Panc1 (cell line): Measurements from ENCODE around the gene GRK3.

Experiments
- CTCF ChIP-seq: fragments of 450-650 bp; IDR thresholded peaks from 2 replicates; pipeline ENCODE4 v1.5.1; 2017; ENCODE audit warnings: mild to moderate bottlenecking
- POLR2AphosphoS5 ChIP-seq: IDR thresholded peaks from 2 replicates; pipeline ENCODE4 v1.6.1; 2012; ENCODE audit warnings: mild to moderate bottlenecking, low read depth, low read length, moderate library complexity
- REST ChIP-seq, 2 experiments: IDR thresholded peaks; 2 replicates each; pipeline ENCODE4 v1.6.1; 2011 to 2012; ENCODE audit warnings: low read depth in 2 of 2, control low read depth in 1 of 2, low read length in 1 of 2, mild to moderate bottlenecking in 1 of 2, moderate library complexity in 1 of 2; ENCODE audit not compliant: insufficient read depth in 1 of 2
- SIN3A ChIP-seq: IDR thresholded peaks from 2 replicates; pipeline ENCODE4 v1.6.1; 2012; ENCODE audit warnings: low read depth, mild to moderate bottlenecking, low read length, moderate library complexity, borderline replicate concordance; ENCODE audit not compliant: insufficient read depth
- TCF7L2 ChIP-seq: IDR thresholded peaks from 2 replicates; pipeline ENCODE4 v1.6.1; 2011; ENCODE audit warnings: mild to moderate bottlenecking, low read depth, low read length, inconsistent platforms

- TF ChIP-seq TCF7L2, result no peak
- no peak for TF ChIP-seq CTCF
- no peak for TF ChIP-seq POLR2AphosphoS5
- no peak for TF ChIP-seq REST (IDR thresholded peaks at IDR 0.05; ENCODE audit: insufficient read depth in 1 of 2, low read depth in 2 of 2, low read length in 1 of 2)
- TF ChIP-seq SIN3A, result no peak
These were observed 62.1 kb downstream of the GRK3 start for GRCh38 chr22:25626624-25626990.
